GM21717 (cell line): Measurements from ENCODE around the gene DCTN1.

Experiments
- ATAC-seq: cut with Tn5 transposase; IDR thresholded peaks from one replicate; pipeline ENCODE4 v1.9.1; 2021; ENCODE audit warnings: mild to moderate bottlenecking, moderate library complexity; ENCODE audit not compliant: unreplicated experiment

Gene DCTN1

DNA sequence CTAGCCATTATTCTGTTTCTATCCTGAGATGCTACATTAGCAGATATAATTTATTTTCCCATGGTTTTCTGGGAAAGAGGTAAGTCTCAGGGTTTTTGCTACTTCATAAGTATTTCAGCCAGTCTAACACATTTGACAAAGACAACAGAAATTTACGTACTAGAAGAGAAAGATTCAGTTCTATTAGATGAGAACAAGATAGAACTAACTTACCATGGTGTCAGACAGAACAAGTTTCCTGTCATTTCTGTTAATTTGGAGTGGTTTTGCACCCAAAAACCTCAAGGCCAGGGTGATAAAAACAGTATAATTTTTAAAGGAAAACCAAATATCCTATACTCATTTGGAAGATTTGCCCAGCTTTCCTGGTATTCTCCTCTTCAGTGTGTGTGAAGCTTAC is 52.5 kb downstream of the DCTN1 start:
- ATAC-seq, result no peak

DNA sequence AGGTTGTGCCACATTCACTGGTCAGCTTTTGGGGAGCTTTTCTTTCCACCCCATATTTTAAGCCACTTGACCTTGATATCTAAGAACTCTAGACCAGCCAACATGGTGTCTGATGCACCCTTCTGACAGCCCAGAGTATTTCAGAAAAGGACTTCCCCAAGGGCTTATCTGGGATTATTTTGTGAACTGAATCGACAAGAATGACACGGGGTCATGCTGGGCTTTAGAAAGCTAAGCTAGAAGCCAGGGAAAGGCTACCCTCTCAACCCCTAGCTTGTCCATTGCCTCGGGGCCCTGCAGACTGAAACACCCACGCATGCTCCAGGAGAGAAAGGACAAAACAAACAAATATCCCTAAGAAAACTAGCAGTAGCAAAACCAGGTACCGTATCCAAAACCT is 52.9 kb downstream of the DCTN1 start:
- no peak for ATAC-seq

DNA sequence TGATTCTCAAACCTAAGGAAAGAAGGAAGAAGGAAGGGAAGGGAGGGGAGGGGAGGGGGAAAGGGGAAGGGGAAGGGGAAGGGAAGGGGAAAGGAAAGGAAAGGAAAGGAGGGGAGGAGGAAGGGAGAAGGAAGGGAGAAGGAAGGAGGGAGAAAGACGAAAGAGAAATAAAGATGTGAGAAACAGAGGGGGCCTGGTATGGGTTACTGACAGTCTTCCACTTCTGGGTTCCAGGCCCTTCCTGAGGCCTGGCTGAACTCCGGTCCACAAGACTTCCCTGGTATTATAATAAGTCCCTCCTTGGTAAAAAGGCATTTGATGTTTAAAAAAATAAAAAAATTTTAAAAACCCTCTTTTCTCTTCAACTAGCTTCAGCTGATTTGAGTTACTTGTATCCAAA is 54.3 kb downstream of the DCTN1 start:
- ATAC-seq, result no peak

DNA sequence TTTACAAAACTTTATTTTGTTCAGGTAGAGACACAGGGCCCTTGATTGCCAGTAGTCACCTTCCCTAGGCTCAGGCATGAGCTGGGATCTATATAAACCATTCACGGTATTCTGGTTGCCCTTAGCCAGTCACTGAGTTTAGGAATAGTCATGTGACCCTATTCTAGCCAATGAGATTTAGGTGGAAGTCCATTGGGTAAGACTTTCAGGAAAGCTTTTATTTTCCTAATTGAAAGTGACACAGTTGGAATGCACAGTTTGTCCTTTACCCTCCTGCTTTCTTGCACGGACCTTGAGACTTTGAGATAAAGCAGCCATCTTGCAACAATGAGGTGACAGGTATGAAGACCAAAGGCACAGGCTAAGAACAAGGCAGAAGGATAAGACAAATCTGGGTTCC is 58.4 kb downstream of the DCTN1 start:
- no peak for ATAC-seq

DNA sequence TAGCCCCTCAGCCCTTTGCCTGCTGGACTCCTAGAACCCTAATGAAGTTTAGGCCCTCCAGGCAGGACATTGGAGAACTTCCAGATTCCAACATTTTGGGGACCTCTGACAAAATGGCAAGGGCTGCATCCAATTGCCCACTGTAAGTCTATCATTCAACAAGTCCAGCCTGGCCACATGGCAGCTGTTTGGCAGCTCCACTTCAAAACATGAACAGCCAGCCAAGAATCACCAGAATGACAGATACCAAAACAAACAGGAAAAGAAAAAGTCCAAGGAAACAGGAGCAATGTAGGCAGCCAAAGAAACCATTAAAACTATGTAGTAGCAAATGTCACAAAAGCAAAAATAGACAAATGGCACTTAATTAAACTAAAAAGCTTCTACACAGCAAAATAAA is 62.4 kb downstream of the DCTN1 start:
- ATAC-seq, result no peak

DNA sequence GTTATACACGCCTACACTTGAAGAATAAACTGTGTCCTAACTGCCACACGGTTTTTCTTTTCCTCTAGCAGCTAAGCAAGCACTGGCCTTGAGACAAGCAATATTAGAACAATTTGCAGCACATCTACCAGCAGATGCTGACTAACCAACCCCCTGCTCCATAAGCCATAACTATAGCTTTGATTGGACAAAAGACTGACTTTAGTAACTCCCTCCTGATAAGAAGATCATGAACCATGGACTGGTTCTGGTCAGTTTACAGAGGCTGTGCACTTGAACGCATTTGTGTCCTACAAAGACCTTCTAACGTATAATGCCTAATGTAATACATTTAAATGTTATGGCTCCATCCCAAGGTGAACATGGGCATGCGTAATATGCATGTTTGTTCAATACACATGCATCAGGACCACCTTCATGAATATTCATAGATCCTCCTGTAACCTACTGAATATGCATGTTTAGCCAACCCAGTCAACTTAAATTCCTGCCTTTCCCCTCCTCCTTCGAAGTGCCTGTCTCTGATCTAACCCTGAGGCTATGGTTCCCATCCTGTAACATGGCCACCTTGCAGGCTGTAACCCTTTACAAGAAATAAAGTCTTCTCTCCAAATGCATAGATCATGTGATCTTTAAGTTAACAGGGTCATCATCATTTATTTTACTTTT is 63.4 kb downstream of the DCTN1 start:
- no peak for ATAC-seq

DNA sequence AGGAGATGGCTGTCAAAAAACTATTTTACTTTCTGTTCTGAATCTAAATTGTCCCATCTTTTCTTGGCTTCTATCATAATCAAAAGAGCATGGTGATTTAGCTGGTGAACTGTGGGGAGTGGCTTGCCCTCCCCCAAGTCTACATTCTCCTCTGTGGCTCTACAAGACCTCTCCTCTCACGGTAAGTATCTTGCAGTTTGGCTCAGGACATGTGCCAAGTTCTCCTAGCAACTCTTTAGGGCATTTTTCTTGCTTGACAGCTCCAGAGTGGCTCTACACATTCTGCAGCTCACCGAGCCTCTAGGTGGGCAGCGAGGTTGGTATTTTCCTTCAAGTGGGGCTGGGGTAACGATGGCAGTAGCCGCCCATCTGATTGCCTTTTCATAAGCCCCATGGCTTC is 66.0 kb downstream of the DCTN1 start:
- ATAC-seq, result no peak

DNA sequence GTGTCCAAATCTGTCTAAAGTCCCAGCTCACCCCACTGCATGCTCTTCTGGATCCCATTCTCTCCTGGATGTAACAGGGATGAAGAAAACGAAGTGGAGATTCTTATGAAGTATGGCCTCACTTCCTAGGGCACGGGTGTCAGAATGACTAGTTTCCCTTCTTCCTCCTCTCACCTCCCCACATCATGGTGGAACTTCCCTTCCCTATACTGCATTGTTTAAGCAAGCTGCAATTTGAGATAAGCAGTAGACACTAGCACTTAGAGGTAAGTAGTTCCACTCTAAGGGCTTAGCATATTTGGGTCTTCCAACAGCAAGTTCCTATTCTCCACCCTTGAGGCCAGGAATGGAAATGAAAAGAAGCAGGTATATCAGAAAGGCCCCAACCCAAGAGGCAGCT is 66.6 kb downstream of the DCTN1 start:
- ATAC-seq, result no peak

DNA sequence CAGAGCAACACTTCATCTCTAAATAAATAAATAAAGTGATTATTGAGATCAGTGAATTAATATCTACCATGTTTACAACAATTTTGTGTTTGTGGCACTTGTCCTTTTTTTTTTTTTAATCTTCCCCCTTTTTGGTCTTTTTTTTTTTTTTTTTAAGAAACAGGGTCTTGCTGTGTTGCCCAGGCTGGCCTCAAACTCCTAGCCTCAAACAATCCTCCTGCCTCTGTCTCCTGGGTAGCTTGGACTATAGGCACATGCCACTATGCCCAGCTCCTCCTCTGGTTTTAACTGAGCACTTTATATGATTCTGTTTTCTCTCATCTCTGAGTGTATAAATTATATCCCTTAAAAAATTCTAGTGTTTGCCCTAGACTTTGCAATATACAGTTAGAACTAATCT is 67.2 kb downstream of the DCTN1 start:
- ATAC-seq, result no peak
